H4 (cell line): ENCODE measurements around the gene SHISA6. TPM values are rescaled to one million over a fixed set of nuclear protein-coding genes. Genes with fewer than 3 reads are reported as not detected.
A peak's percentile ranks its signal among the peaks of the same experiment; 100 is the strongest.

Experiments
- DNase-seq: peaks from one replicate; pipeline ENCODE4 v3.0.0-alpha.2; 2015; ENCODE audit warnings: low spot score
- total RNA-seq: library from RNA; depleted of rRNA; stranded (reverse); fragments of >200 nt; shearing (Covaris generic); gene quantifications from 2 replicates; pipeline ENCODE4 v1.2.3, GENCODE V29; 2014

The SHISA6 gene
- total RNA-seq, 1 experiment from 2014 or later, result not detected

- DNase-seq, result no peak
These were observed 341.2 kb downstream of the SHISA6 start for GRCh38 chr17:11582217-11582616.

- DNase-seq, result no peak
These were observed 342.4 kb downstream of the SHISA6 start for GRCh38 chr17:11583306-11583992.

GRCh38 chr17:11589716-11590115 lies 348.7 kb downstream of the SHISA6 start:
- no peak for DNase-seq

DNA sequence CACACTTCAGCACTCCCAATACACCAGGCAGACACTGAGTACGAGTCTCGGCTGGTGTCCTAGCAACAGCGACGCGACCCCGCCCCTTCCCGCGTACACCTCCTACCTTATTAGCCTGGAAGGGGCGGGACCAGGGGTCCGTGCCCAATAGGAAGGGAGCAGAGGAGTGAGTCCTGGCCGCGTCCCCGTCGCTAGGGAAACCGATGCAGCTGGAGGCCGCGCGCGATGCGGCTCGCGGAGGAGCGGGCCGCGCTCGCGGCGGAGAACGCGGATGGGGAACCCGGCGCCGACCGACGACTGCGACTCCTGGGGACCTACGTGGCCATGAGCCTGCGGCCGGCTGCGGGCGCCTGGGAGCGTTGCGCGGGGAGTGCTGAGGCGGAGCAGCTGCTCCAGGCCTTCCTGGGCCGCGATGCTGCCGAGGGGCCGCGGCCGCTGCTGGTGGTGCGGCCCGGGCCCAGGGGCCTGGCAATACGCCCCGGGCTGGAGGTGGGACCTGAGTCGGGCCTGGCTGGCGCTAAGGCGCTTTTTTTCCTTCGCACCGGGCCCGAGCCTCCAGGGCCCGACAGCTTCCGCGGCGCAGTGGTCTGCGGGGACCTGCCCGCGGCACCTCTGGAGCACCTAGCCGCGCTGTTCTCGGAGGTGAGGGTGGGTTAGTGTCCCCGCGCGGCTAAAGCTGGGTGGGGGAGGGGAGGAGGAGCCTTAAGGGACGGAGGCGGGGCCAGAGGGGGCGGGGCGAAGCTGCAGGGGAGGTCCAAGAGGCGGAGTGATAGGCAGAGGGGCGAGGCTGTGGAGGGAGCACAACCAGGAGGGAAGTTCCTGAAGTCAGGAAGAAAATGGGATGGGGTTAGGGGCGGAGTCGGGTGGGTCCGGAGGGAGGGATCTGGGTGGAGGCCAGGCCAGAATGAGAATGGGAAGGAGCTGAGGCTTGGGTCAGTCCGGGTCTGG lies 357.5 kb downstream of the SHISA6 start, which contains the start of gene DNAH9:
Gene DNAH9, plus strand, starts transcription at position 197 of the 948 bp plus-strand sequence. Its CDS starts 29 bp downstream, at position 226.
- DNase-seq, result peak; percentile 81

GRCh38 chr17:11601661-11602060 lies 360.6 kb downstream of the SHISA6 start:
- DNase-seq, result no peak

- no peak for DNase-seq
These were observed 367.4 kb downstream of the SHISA6 start for GRCh38 chr17:11608396-11608795.

DNA sequence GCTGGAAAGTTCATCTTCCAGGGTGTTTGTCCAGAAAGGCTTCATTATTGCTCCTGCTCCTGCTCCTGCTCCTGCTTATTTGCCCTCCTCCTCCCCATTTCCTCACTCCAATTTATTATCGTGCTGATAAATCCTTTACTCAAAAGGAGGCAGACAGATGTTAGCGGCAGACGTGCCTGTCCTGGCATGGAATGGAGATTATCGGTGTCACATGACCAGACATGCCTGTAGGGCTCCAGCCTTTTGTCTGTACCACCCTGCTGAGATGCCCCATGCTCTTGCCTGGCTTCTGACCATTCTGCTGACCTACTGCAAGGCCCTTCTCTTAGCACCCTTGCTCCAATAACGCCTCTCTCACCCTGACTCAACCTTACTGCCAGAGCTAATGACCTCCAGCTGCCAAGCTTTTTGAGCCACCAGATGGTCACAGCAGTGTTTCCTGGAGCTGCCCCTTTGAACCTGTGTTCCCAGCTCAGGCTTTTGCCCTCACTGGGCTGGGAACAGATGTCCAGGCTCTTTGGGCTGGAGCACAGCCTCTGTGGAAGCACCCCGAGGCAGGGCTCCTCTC lies 370.1 kb downstream of the SHISA6 start:
- no peak for DNase-seq

DNA sequence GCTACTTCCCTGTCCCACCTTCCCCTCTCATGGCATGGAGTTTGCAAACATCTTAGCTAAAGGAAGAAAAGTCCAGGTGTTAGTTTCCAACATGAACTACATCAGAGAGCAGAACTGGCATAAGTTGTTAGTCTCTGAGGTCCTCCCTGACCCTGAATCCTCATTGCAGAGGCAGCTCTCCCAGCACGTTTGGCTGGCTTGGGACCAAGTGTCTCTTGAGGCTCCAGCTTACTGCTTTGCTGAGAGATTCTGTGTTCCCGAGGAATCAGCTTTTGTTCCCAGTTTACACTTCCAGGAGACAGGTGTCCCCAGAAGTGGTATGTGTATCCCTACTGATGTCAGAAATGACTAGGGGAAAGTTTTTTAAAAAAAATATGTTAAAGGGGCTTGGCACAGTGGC lies 371.9 kb downstream of the SHISA6 start:
- DNase-seq, result no peak
